K562 (cell line): ENCODE measurements around the gene BDH1. TPM values are rescaled to one million over a fixed set of nuclear protein-coding genes. Genes with fewer than 3 reads are reported as not detected.
A peak's percentile ranks its signal among the peaks of the same experiment; 100 is the strongest.

Source experiments
- ATAC-seq: fragments of 200-7000 bp; cut with Tn5 transposase; 3 replicates; pipeline ENCODE4 v1.9.1; 2020; ENCODE audit warnings: moderate library complexity
- BruUV-seq: library from RNA; stranded (reverse); fragments of 400-500 nt; replicated peaks from 2 replicates; lab custom pipeline; 2021; lab: Mats Ljungman, UMichigan
- CTCF ChIA-PET: fragments of 300-600 bp; formaldehyde crosslinking; extraction: SDS; loops from one replicate; lab custom pipeline; 2021; ENCODE audit warnings: low intra/inter-chr PET ratio; lab: Yijun Ruan, JAX
- POLR2A ChIA-PET: fragments of 300-600, 350-650 bp; sonication (Branson Sonifier 250); formaldehyde crosslinking; extraction: SDS; loops from one replicate; lab custom pipeline; 2021; ENCODE audit warnings: antibody characterized with exemption, inconsistent platforms; lab: Yijun Ruan, JAX
- DNase-seq, 4 experiments: peaks; one replicate each; pipeline versions ENCODE4 v3.0.0 to v3.0.0-alpha.2; 2011 to 2018; ENCODE audit warnings: low spot score in 3 of 4, mixed read lengths in 3 of 4; ENCODE audit errors: extremely low read depth in 1 of 4
- FAIRE-seq: peaks from 2 replicates; lab custom pipeline; 2011; peaks lifted over from hg19 to GRCh38; lab: Jason Lieb, UNC
- H2AFZ ChIP-seq: 2 replicates; pipeline ENCODE4 v1.6.0; 2011; ENCODE audit warnings: low read depth, low read length, control low read depth, inconsistent platforms
- H3K27ac ChIP-seq: fragments of 200-600 bp; 3 replicates; pipeline ENCODE4 v1.8.0; 2011; ENCODE audit warnings: low read depth, mild to moderate bottlenecking, control low read depth, inconsistent platforms, low read length, moderate library complexity, mixed read lengths; ENCODE audit errors: extremely low read depth
- H3K27me3 ChIP-seq, 2 experiments: fragments of 300-600 bp in 1 of 2; 2 replicates in 1 of 2; 3 replicates in 1 of 2; pipeline versions ENCODE4 v1.6.0 to v1.8.0; 2011; ENCODE audit warnings: inconsistent platforms in 2 of 2, low read length in 2 of 2, mild to moderate bottlenecking in 1 of 2, mixed read lengths in 1 of 2, moderate library complexity in 1 of 2; ENCODE audit not compliant: control insufficient read depth in 2 of 2, insufficient read depth in 2 of 2
- H3K36me3 ChIP-seq: fragments of 300-600 bp; 3 replicates; pipeline ENCODE4 v1.8.0; 2011; ENCODE audit warnings: mild to moderate bottlenecking, low read length, inconsistent platforms; ENCODE audit not compliant: control insufficient read depth, insufficient read depth
- H3K4me1 ChIP-seq, 2 experiments: fragments of 200-600 bp in 1 of 2; replicated peaks in 1 of 2; 2 replicates in 1 of 2; 3 replicates in 1 of 2; pipeline versions ENCODE4 v1.5.1 to v1.8.0; 2011; ENCODE audit warnings: inconsistent platforms in 2 of 2, low read length in 2 of 2, mild to moderate bottlenecking in 1 of 2, mixed read lengths in 1 of 2, moderate library complexity in 1 of 2; ENCODE audit not compliant: control insufficient read depth in 2 of 2, insufficient read depth in 2 of 2
- H3K4me2 ChIP-seq: 2 replicates; pipeline ENCODE4 v1.6.1; 2011; ENCODE audit warnings: low read length, control low read depth, inconsistent platforms, mixed read lengths; ENCODE audit not compliant: insufficient read depth
- H3K4me3 ChIP-seq: fragments of 200-600 bp; sonication (generic), shearing (Covaris generic); 2 replicates; pipeline ENCODE4 v1.5.1; 2016; ENCODE audit warnings: control low read depth, inconsistent platforms
- H3K79me2 ChIP-seq: fragments of 200-600 bp; 3 replicates; pipeline ENCODE4 v1.8.0; 2011; ENCODE audit warnings: low read length, inconsistent platforms; ENCODE audit not compliant: control insufficient read depth, insufficient read depth
- H3K9ac ChIP-seq, 2 experiments: 2 replicates each; pipeline versions ENCODE4 v1.6.0 to v1.6.1; 2011; ENCODE audit warnings: low read depth in 2 of 2, low read length in 2 of 2, control low read depth in 1 of 2, inconsistent platforms in 1 of 2, mild to moderate bottlenecking in 1 of 2, mixed read lengths in 1 of 2; ENCODE audit not compliant: insufficient read depth in 1 of 2
- H3K9me1 ChIP-seq: one replicate; pipeline ENCODE4 v1.6.0; 2011; ENCODE audit warnings: inconsistent platforms, mild to moderate bottlenecking, low read length, moderate library complexity; ENCODE audit not compliant: control insufficient read depth, insufficient read depth
- H3K9me3 ChIP-seq: replicated peaks from 2 replicates; pipeline ENCODE4 v1.5.1; 2011; ENCODE audit warnings: low read depth, low read length, inconsistent platforms; ENCODE audit not compliant: control insufficient read depth, insufficient read depth
- H4K20me1 ChIP-seq: replicated peaks from 2 replicates; pipeline ENCODE4 v1.6.1; 2011; ENCODE audit warnings: low read length, inconsistent platforms, mixed read lengths; ENCODE audit not compliant: control insufficient read depth, insufficient read depth
- CHD1 ChIP-seq: fragments of 200-600 bp; sonication (generic); IDR thresholded peaks from one replicate; pipeline ENCODE4 v1.6.1; 2012; ENCODE audit warnings: mild to moderate bottlenecking, moderate library complexity, low read length, inconsistent platforms
- EGR1 ChIP-seq: fragments of 450-650 bp; conservative IDR thresholded peaks from 2 replicates; pipeline ENCODE4 v1.6.1; 2017; ENCODE audit warnings: mild to moderate bottlenecking
- HDAC1 ChIP-seq, 2 experiments: fragments of 450-650 bp; IDR thresholded peaks; 2 replicates each; pipeline ENCODE4 v1.6.1; 2016 to 2017; ENCODE audit warnings: inconsistent platforms in 1 of 2, mild to moderate bottlenecking in 1 of 2, moderate library complexity in 1 of 2
- KDM4B ChIP-seq, 2 experiments: fragments of 450-650 bp in 1 of 2; sonication (generic) in 1 of 2; IDR thresholded peaks; 2 replicates each; pipeline ENCODE4 v1.6.1; 2016 to 2017; ENCODE audit warnings: borderline replicate concordance in 2 of 2, antibody characterized with exemption in 1 of 2, low read depth in 1 of 2, mild to moderate bottlenecking in 1 of 2
- PCBP2 ChIP-seq: fragments of 200-400 bp; formaldehyde crosslinking; IDR thresholded peaks from 2 replicates; pipeline ENCODE4 v1.6.1; 2018; ENCODE audit warnings: low read length, low read depth, mild to moderate bottlenecking, moderate library complexity; ENCODE audit not compliant: poor library complexity, severe bottlenecking
- RBM17 ChIP-seq: fragments of 200-400 bp; formaldehyde crosslinking; IDR thresholded peaks from 2 replicates; pipeline ENCODE4 v1.6.1; 2017; ENCODE audit warnings: low read depth, mild to moderate bottlenecking, low read length, borderline replicate concordance
- RFX1 ChIP-seq: fragments of 450-650 bp; IDR thresholded peaks from 2 replicates; pipeline ENCODE4 v1.6.1; 2016; ENCODE audit warnings: mild to moderate bottlenecking, moderate library complexity
- TAL1 ChIP-seq: fragments of 450-650 bp; IDR thresholded peaks from 2 replicates; pipeline ENCODE4 v1.6.1; 2016; ENCODE audit warnings: mild to moderate bottlenecking
- U2AF2 ChIP-seq: fragments of 200-400 bp; formaldehyde crosslinking; optimal IDR thresholded peaks from 2 replicates; pipeline ENCODE3; 2017; ENCODE audit warnings: low read depth, mild to moderate bottlenecking, low read length
- YY1 ChIP-seq, 3 experiments: IDR thresholded peaks; 2 replicates each; pipeline ENCODE4 v1.6.1; 2011; ENCODE audit warnings: low read length in 2 of 3, mild to moderate bottlenecking in 2 of 3, moderate library complexity in 2 of 3, borderline replicate concordance in 1 of 3, control low read depth in 1 of 3, low read depth in 1 of 3; ENCODE audit not compliant: insufficient read depth in 3 of 3, insufficient replicate concordance in 2 of 3, control insufficient read depth in 1 of 3, insufficient read length in 1 of 3; ENCODE audit errors: extremely low read depth in 1 of 3
- ZKSCAN3 ChIP-seq: fragments of 250-450 bp; sonication (Bioruptor Pico); IDR thresholded peaks from 2 replicates; pipeline ENCODE4 v1.4.0; 2020
- ZMIZ1 ChIP-seq, 2 experiments: fragments of 150-350 bp in 1 of 2; IDR thresholded peaks; 2 replicates each; pipeline ENCODE4 v1.6.1; 2012 to 2016; ENCODE audit warnings: low read depth in 2 of 2, low read length in 2 of 2, mild to moderate bottlenecking in 1 of 2, moderate library complexity in 1 of 2
- ZNF197 ChIP-seq: fragments of 200-800 bp; sonication (Bioruptor generic); IDR thresholded peaks from 2 replicates; pipeline ENCODE4 v1.6.1; 2016; ENCODE audit warnings: low read depth, missing genetic modification characterization, missing compliant biosample characterization
- ZNF347 ChIP-seq: fragments of 450-650 bp; formaldehyde crosslinking; IDR thresholded peaks from 2 replicates; pipeline ENCODE4 v1.4.0; 2020; ENCODE audit warnings: low read depth, mild to moderate bottlenecking, moderate library complexity
- ZNF778 ChIP-seq: fragments of 450-650 bp; formaldehyde crosslinking; IDR thresholded peaks from 2 replicates; pipeline ENCODE4 v1.4.0; 2020; ENCODE audit warnings: mild to moderate bottlenecking, moderate library complexity
- WGBS: fragments of 100-300 bp; shearing (Covaris generic); methylation state at CpG from one replicate; pipeline ENCODE4 v1.1.6; 2016; ENCODE audit warnings: low coverage, mixed read lengths; ENCODE audit not compliant: insufficient coverage; ENCODE audit errors: missing lambda C conversion rate; 5-methylcytosine and 5-hydroxymethylcytosine counted together
- in situ Hi-C: fragments of 300-500 bp; cut with MboI; formaldehyde crosslinking; loops from 4 replicates; pipeline ENCODE4 v1.15.0; 2018; ENCODE audit warnings: inconsistent platforms, mixed read lengths
- intact Hi-C: fragments of 100-400 bp; cut with micrococcal nuclease; formaldehyde crosslinking; loops from 2 replicates; pipeline ENCODE4 v1.14.2; 2022
- polyA plus RNA-seq, 8 experiments: library from polyadenylated mRNA; depleted of rRNA in 4 of 8; stranded (reverse) in 5 of 8; unstranded in 3 of 8; fragments of >200 nt; fragmentation: Nextera tagmentation in 2 of 8; fragmentation: Illumina TruSeq in 1 of 8; extraction: Ambion mirVana in 2 of 8; extraction: Trizol in 1 of 8; gene quantifications; 2 replicates each; pipeline versions ENCODE4 v1.2.1 to v1.2.3, GENCODE V29; 2011 to 2014; ENCODE audit warnings: inconsistent platforms in 1 of 8, missing spikeins in 1 of 8
- total RNA-seq, 7 experiments: library from RNA; depleted of rRNA in 6 of 7; stranded (reverse); fragments of >200 nt in 6 of 7; fragmentation: Illumina TruSeq in 2 of 7; extraction: Trizol in 2 of 7; gene quantifications; 2 replicates each; pipeline versions ENCODE4 v1.2.1 to v1.2.3, GENCODE V29; 2011 to 2021; ENCODE audit warnings: low replicate concordance in 1 of 7
- TF ChIP-seq, protein P1 (sequence below): sonication (generic); formaldehyde crosslinking; IDR thresholded peaks from 2 replicates; pipeline ENCODE4 v1.8.0; 2022; ENCODE audit warnings: missing genetic modification reagents, mild to moderate bottlenecking, borderline replicate concordance

The BDH1 gene
- total and polyA plus RNA-seq, 9 of the 15 experiments (the other 6 are each of a cell fraction or from before 2014, with no cell fraction given): 0.07 to 0.89 (median 0.12) TPM; not detected in 3

- TF ChIP-seq, protein P1, sequence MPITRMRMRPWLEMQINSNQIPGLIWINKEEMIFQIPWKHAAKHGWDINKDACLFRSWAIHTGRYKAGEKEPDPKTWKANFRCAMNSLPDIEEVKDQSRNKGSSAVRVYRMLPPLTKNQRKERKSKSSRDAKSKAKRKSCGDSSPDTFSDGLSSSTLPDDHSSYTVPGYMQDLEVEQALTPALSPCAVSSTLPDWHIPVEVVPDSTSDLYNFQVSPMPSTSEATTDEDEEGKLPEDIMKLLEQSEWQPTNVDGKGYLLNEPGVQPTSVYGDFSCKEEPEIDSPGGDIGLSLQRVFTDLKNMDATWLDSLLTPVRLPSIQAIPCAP (CRISPR knock-in tag): no peak
- no peak for TF ChIP-seq ZKSCAN3 (CRISPR knock-in tag)
- TF ChIP-seq, all 486 proteins: peak for 0
Measured at GRCh38 chr3:197580253-197580691, 24.5 kb upstream of the BDH1 start (continued).

- H3K79me2 ChIP-seq: no peaks in the 10 kb centered on the region
- no peak for FAIRE-seq
- H3K27me3 ChIP-seq: no peaks in the 10 kb centered on the region
- ChIA-PET CTCF (no interaction called here), POLR2A (interaction anchor here (0.8 to 2.3 kb wide), 5 partner anchors 10 to 63 kb away, joined by 3 to 14 read pairs (median 4); no protein-coding TSS in a partner anchor)
- H3K36me3 ChIP-seq: no peaks in the 10 kb centered on the region
- peak; percentile 31 to 60 (median 44) for DNase-seq
- H4K20me1 ChIP-seq: no peaks in the 10 kb centered on the region
- peak overlapping the region; percentile 65 for H3K4me2 ChIP-seq
- H2AFZ ChIP-seq: peak overlapping the region; percentile 67
- in situ Hi-C loops: no loop called here
- ATAC-seq: peak; percentile 46
- WGBS: 16% methylated on average over 6 of the region's 6 CpGs
- intact Hi-C loops: no loop called here
- no peaks in the 10 kb centered on the region for H3K9me1 ChIP-seq
- peaks cover 20 to 23% of the 10 kb centered on the region in 2 experiments; a peak in 4 of 5 replicates for H3K4me1 ChIP-seq
- H3K27ac ChIP-seq: peak overlapping the region; percentile 9; the same call in 1 of the 3 replicates
- no TSS peak for BruUV-seq
- no peak overlapping the region for H3K4me3 ChIP-seq
- no peaks in the 10 kb centered on the region for H3K9me3 ChIP-seq
- H3K9ac ChIP-seq: peak overlapping the region; percentile 23 to 33; a peak in 2 of 4 replicates
- TF ChIP-seq RFX1 (no peak), CHD1 (no peak), HDAC1 (IDR thresholded peaks at IDR 0.05) (0 out of 4 replicates have a peak, but pooled peaks of 1 of the 2 experiments have one; percentile 14), KDM4B (IDR thresholded peaks at IDR 0.05; ENCODE audit: borderline replicate concordance in 2 of 2, low read depth in 1 of 2) (no peak), RBM17 (no peak), ZNF197 (CRISPR knock-in tag) (no peak), EGR1 (peak; percentile 73), YY1 (IDR thresholded peaks at IDR 0.05; ENCODE audit: borderline replicate concordance in 1 of 3, control insufficient read depth in 1 of 3, extremely low read depth in 1 of 3, insufficient read depth in 3 of 3, insufficient read length in 1 of 3, insufficient replicate concordance in 2 of 3, low read depth in 1 of 3, low read length in 2 of 3) (peak in 1 of 3 experiments; percentile 24), PCBP2 (no peak), ZNF347 (CRISPR knock-in tag) (no peak), ZNF778 (no peak), U2AF2 (no peak), TAL1 (peak; percentile 12; the same call in 1 of the 2 replicates), ZMIZ1 (IDR thresholded peaks at IDR 0.05; ENCODE audit: low read depth in 2 of 2, low read length in 2 of 2) (no peak)
Measured at GRCh38 chr3:197578376-197578775, 22.6 kb upstream of the BDH1 start.
